ENCODE results near the gene SMLR1. TPM values are rescaled to one million over a fixed set of nuclear protein-coding genes. Genes with fewer than 3 reads are reported as not detected.

Gene SMLR1
- total RNA-seq, 1 donor from 2014 or later, result not detected

DNA sequence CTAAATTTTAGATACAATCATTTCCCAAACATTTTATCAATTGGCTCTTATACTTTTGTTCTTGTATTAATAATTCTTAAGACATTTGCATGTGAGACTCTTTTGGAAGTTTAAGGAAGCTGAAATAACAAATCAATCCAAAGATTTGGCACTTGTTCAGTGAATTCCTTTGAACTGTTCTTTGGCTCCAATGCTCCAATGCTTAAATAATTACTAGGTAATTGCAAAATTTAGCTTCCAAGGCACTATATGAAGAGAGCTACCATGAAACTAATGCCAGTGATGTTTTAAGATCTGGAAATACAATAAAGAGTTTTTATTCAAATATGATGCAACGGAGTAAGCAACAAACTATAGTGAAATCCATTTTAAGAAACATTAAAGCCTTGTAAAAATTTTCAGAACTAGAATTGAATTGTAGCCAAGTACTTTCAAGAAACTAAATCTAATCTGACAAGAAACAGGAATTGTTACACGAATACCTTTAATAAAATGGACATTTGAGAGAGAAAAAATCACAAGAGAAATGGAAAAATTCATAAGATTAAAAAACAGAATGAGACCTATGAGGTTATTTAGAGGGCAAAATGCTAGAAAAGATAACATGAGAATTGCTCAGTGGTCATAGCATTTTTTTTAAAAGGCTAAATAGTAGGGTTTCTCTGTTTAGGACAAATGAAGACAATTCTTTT, 43.6 kb upstream of the SMLR1 start:
- Histone ChIP-seq H3K36me3 (ENCODE audit: control insufficient read depth, insufficient read depth, low read length) (no peaks in the 10 kb centered on the region), H3K4me3 (ENCODE audit: low read depth, low read length) (no peak overlapping the region), H3K27me3 (ENCODE audit: control insufficient read depth, insufficient read depth, low read length) (no peaks in the 10 kb centered on the region)
- no peak for FAIRE-seq
- TF ChIP-seq, protein P1, sequence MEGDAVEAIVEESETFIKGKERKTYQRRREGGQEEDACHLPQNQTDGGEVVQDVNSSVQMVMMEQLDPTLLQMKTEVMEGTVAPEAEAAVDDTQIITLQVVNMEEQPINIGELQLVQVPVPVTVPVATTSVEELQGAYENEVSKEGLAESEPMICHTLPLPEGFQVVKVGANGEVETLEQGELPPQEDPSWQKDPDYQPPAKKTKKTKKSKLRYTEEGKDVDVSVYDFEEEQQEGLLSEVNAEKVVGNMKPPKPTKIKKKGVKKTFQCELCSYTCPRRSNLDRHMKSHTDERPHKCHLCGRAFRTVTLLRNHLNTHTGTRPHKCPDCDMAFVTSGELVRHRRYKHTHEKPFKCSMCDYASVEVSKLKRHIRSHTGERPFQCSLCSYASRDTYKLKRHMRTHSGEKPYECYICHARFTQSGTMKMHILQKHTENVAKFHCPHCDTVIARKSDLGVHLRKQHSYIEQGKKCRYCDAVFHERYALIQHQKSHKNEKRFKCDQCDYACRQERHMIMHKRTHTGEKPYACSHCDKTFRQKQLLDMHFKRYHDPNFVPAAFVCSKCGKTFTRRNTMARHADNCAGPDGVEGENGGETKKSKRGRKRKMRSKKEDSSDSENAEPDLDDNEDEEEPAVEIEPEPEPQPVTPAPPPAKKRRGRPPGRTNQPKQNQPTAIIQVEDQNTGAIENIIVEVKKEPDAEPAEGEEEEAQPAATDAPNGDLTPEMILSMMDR (IDR thresholded peaks at IDR 0.05; ENCODE audit: insufficient read depth, low read length, severe bottlenecking), result no peak
- DNase-seq (ENCODE audit: low read depth), result no peak

DNA sequence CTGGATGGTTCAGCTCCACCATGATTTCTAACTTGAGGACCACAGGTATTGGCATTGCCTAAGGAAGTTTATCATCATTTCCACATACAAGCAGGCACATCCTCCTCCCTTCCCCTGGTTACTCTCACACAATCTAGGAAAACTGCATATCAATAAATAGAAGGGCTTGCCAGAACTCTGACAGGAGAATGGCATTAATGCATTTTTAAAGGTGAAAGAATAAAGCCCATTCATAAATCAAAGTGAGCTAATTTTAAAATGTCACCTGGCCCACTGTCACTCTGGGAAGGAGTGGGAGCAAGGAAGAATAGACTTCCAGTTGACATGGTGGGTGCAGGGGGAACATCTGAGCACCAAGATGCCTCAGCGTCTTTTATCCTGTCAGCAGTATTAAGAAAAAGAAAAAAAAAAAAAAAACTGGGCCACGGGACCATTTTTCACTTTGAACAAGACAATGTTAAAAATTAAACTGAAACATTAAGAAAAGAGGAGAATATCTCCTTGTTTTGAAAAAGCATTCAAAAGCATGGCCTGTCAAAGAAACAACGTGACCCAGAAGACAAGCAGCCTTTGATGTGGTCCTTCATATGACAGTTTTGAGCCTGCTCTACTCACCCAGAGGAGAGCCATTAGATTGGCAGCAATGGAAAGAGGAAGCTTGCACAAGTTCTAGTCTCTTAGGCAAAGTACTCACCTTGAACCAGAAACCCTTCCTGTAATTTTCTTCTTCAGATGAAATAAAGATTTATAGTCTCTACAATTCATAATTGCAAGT, 39.3 kb upstream of the SMLR1 start:
- no peak for FAIRE-seq
- Histone ChIP-seq H3K36me3 (ENCODE audit: control insufficient read depth, insufficient read depth, low read length) (no peaks in the 10 kb centered on the region), H3K4me3 (ENCODE audit: low read depth, low read length) (no peak overlapping the region), H3K27me3 (ENCODE audit: control insufficient read depth, insufficient read depth, low read length) (no peaks in the 10 kb centered on the region)
- TF ChIP-seq, protein P1 (IDR thresholded peaks at IDR 0.05; ENCODE audit: insufficient read depth, low read length, severe bottlenecking), result no peak
- no peak for DNase-seq (ENCODE audit: low read depth)

DNA sequence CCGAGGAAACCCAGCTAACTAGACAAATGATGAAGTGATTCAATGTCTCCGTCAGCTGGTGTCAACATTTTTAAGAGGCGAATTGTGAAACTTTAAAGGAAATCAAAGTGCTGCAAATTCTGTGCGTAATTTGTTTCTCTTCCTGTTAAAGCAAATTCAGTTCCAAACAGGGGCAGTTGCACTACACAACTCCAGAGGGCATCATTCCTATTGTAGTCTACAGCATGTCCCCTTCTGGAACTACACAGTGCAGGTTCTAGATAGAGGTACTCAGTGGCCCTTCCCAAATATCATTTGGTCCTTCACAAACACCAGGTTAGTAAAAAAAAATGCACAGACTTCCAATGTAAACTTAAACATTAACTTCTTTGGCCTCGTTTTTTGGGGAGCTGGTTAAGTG, 38.3 kb upstream of the SMLR1 start:
- H3K4me3 ChIP-seq (ENCODE audit: low read depth, low read length), result no peak overlapping the region
- TF ChIP-seq, protein P1 (IDR thresholded peaks at IDR 0.05; ENCODE audit: insufficient read depth, low read length, severe bottlenecking), result no peak
- FAIRE-seq, result no peak
- DNase-seq (ENCODE audit: low read depth), result no peak
- no peaks in the 10 kb centered on the region for H3K27me3 ChIP-seq (ENCODE audit: control insufficient read depth, insufficient read depth, low read length)
- H3K36me3 ChIP-seq (ENCODE audit: control insufficient read depth, insufficient read depth, low read length), result no peaks in the 10 kb centered on the region

DNA sequence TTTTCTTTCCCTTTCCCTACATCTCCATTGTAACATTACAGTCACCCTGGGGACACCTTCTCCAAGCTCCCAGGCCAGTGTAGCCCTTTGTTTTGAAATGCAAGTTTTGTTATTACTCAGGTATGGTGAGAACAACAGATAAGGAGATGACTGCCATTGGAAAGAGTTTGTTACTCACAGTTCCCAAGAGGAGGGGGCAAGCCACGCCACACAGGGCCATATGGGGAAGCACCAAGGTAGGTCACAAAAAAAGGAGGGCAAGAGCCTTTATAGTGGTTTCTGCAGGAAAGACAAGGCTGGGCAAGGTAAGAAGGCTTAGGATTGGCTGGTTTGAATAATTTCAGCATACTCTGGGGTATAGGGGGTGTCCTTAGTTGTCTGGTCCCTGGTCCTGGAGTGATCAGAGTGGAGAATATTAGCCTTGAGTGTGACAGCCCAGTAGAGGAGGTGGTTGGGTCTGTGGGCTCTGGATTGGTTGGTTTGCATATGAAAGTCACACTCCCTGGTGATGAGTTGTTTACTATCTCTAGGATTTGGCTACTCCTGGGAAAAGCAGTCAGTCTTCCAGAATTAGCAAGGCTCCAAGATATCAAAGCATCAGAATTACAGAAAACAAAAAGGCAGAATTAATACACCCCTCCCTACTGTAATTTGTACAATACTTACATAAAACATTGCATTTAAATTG, 33.1 kb upstream of the SMLR1 start:
- Histone ChIP-seq H3K4me3 (ENCODE audit: low read depth, low read length) (no peak overlapping the region), H3K27me3 (ENCODE audit: control insufficient read depth, insufficient read depth, low read length) (peaks cover 1% of the 10 kb centered on the region), H3K36me3 (ENCODE audit: control insufficient read depth, insufficient read depth, low read length) (no peaks in the 10 kb centered on the region)
- no peak for FAIRE-seq
- TF ChIP-seq, protein P1 (IDR thresholded peaks at IDR 0.05; ENCODE audit: insufficient read depth, low read length, severe bottlenecking), result no peak
- DNase-seq (ENCODE audit: low read depth), result no peak

DNA sequence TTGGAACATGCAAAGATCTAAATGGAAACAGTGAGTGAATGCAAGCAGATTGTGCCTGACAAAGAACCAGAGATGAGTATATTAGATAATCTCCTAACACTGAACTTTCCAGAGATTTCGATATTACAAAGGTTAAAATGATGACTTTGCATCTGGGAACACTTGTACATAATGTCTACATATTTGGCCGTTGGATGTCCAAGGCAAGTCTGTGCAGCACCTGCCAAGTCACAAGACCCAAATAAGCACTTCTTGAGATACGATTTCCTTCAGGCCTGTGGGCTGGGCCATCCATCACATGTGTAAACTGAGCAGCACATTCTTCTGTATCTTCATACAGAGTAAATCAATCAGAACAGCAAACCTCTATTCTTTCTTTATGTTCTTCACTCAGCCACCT, 32.5 kb upstream of the SMLR1 start:
- H3K4me3 ChIP-seq (ENCODE audit: low read depth, low read length), result no peak overlapping the region
- TF ChIP-seq, protein P1 (IDR thresholded peaks at IDR 0.05; ENCODE audit: insufficient read depth, low read length, severe bottlenecking), result no peak
- H3K27me3 ChIP-seq (ENCODE audit: control insufficient read depth, insufficient read depth, low read length), result peaks cover 1% of the 10 kb centered on the region
- DNase-seq (ENCODE audit: low read depth), result no peak
- no peaks in the 10 kb centered on the region for H3K36me3 ChIP-seq (ENCODE audit: control insufficient read depth, insufficient read depth, low read length)
- no peak for FAIRE-seq
